SK-N-SH (cell line): ENCODE measurements around the gene CLIP3. TPM values are rescaled to one million over a fixed set of nuclear protein-coding genes. Genes with fewer than 3 reads are reported as not detected.

Experiments used
- CTCF ChIA-PET: fragments of 300-600, 350-600 bp; formaldehyde crosslinking; extraction: SDS; loops from one replicate; lab custom pipeline; 2021; lab: Yijun Ruan, JAX
- POLR2A ChIA-PET: fragments of 350-600 bp; sonication (Branson Sonifier 250); formaldehyde crosslinking; extraction: SDS; loops from one replicate; lab custom pipeline; 2020; ENCODE audit warnings: antibody characterized with exemption, inconsistent platforms; lab: Yijun Ruan, JAX
- DNase-seq: peaks from one replicate; pipeline ENCODE4 v3.0.0; 2012
- H2AFZ ChIP-seq: fragments of 200-600 bp; sonication (generic); 2 replicates; pipeline ENCODE4 v1.8.1; 2016; ENCODE audit warnings: antibody characterized with exemption, mild to moderate bottlenecking, low read depth
- H3F3A ChIP-seq: fragments of 200-600 bp; sonication (generic); replicated peaks from 2 replicates; pipeline ENCODE3; 2016; ENCODE audit warnings: antibody characterized with exemption, mild to moderate bottlenecking; ENCODE audit not compliant: insufficient read depth
- H3K27ac ChIP-seq, 2 experiments: fragments of 200-500 bp in 1 of 2; fragments of 200-600 bp in 1 of 2; sonication (Bioruptor generic) in 1 of 2; sonication (generic), shearing (Covaris generic) in 1 of 2; 2 replicates each; pipeline versions ENCODE4 v1.5.1 to v1.6.1; 2014 to 2016; ENCODE audit warnings: low read depth in 2 of 2, inconsistent platforms in 1 of 2, low read length in 1 of 2, mild to moderate bottlenecking in 1 of 2, mixed read lengths in 1 of 2
- H3K27me3 ChIP-seq: fragments of 200-600 bp; sonication (generic), shearing (Covaris generic); 2 replicates; pipeline ENCODE4 v1.6.1; 2016; ENCODE audit warnings: mixed run types; ENCODE audit not compliant: insufficient read depth
- H3K36me3 ChIP-seq, 2 experiments: fragments of 200-500 bp in 1 of 2; fragments of 200-600 bp in 1 of 2; sonication (Bioruptor generic) in 1 of 2; sonication (generic) in 1 of 2; replicated peaks in 1 of 2; 2 replicates each; pipeline versions ENCODE3 to v1.5.1; 2014 to 2016; ENCODE audit warnings: low read length in 1 of 2, mild to moderate bottlenecking in 1 of 2; ENCODE audit not compliant: insufficient read depth in 2 of 2, control insufficient read depth in 1 of 2
- H3K4me1 ChIP-seq, 2 experiments: fragments of 200-500 bp in 1 of 2; fragments of 200-600 bp in 1 of 2; sonication (Bioruptor generic) in 1 of 2; sonication (generic), shearing (Covaris generic) in 1 of 2; 2 replicates each; pipeline versions ENCODE4 v1.5.1 to v1.6.1; 2014 to 2016; ENCODE audit warnings: low read depth in 1 of 2, low read length in 1 of 2, mixed run types in 1 of 2; ENCODE audit not compliant: insufficient read depth in 2 of 2, control insufficient read depth in 1 of 2
- H3K4me2 ChIP-seq: fragments of 200-600 bp; sonication (generic), shearing (Covaris generic); 2 replicates; pipeline ENCODE4 v1.6.1; 2017; ENCODE audit warnings: mixed run types
- H3K4me3 ChIP-seq, 2 experiments: fragments of 200-500 bp in 1 of 2; fragments of 200-600 bp in 1 of 2; sonication (Bioruptor generic) in 1 of 2; sonication (generic), shearing (Covaris generic) in 1 of 2; 2 replicates each; pipeline versions ENCODE4 v1.5.1 to v1.8.1; 2014 to 2016; ENCODE audit warnings: low read depth in 2 of 2, inconsistent platforms in 1 of 2, low read length in 1 of 2, mild to moderate bottlenecking in 1 of 2, mixed read lengths in 1 of 2, moderate library complexity in 1 of 2
- H3K79me2 ChIP-seq: fragments of 200-600 bp; sonication (generic); 2 replicates; pipeline ENCODE4 v1.8.1; 2017; ENCODE audit warnings: mild to moderate bottlenecking; ENCODE audit not compliant: insufficient read depth
- H3K9ac ChIP-seq: fragments of 200-600 bp; sonication (generic); 2 replicates; pipeline ENCODE4 v1.6.1; 2017; ENCODE audit warnings: mixed run types
- H3K9me2 ChIP-seq: fragments of 200-600 bp; sonication (generic); 2 replicates; pipeline ENCODE4 v1.6.1; 2017; ENCODE audit warnings: mixed run types
- H3K9me3 ChIP-seq: fragments of 200-600 bp; sonication (generic); 2 replicates; pipeline ENCODE4 v1.6.1; 2017; ENCODE audit warnings: mixed run types, mild to moderate bottlenecking, moderate library complexity
- H4K20me1 ChIP-seq: fragments of 200-600 bp; sonication (generic); 2 replicates; pipeline ENCODE4 v1.6.1; 2017; ENCODE audit warnings: mild to moderate bottlenecking, mixed run types; ENCODE audit not compliant: insufficient read depth
- CHD2 ChIP-seq: fragments of 150-350 bp; IDR thresholded peaks from 2 replicates; pipeline ENCODE4 v1.6.1; 2018; ENCODE audit warnings: low read length; ENCODE audit not compliant: partially characterized antibody
- ELF1 ChIP-seq: IDR thresholded peaks from 2 replicates; pipeline ENCODE4 v1.4.0; 2012
- EP300 ChIP-seq, 2 experiments: IDR thresholded peaks; 2 replicates each; pipeline versions ENCODE4 v1.4.0 to v1.6.1; 2012; ENCODE audit warnings: borderline replicate concordance in 1 of 2, low read depth in 1 of 2, low read length in 1 of 2
- GATA2 ChIP-seq: sonication (generic); formaldehyde crosslinking; IDR thresholded peaks from 2 replicates; pipeline ENCODE4 v1.5.0; 2020; ENCODE audit warnings: mild to moderate bottlenecking, missing genetic modification reagents
- JUND ChIP-seq: IDR thresholded peaks from 2 replicates; pipeline ENCODE4 v1.4.0; 2012
- MEF2A ChIP-seq: IDR thresholded peaks from 2 replicates; pipeline ENCODE4 v1.4.0; 2012; ENCODE audit warnings: low read depth, borderline replicate concordance
- MXI1 ChIP-seq: IDR thresholded peaks from 2 replicates; pipeline ENCODE4 v1.6.1; 2012; ENCODE audit warnings: mild to moderate bottlenecking, low read depth, low read length, improper control_type of control experiment
- NRF1 ChIP-seq: IDR thresholded peaks from 2 replicates; pipeline ENCODE4 v1.6.1; 2012; ENCODE audit warnings: low read depth, mild to moderate bottlenecking, low read length
- RAD21 ChIP-seq: IDR thresholded peaks from 2 replicates; pipeline ENCODE4 v1.6.1; 2012; ENCODE audit warnings: mild to moderate bottlenecking, low read length
- RCOR1 ChIP-seq: fragments of 150-350 bp; IDR thresholded peaks from 2 replicates; pipeline ENCODE4 v1.6.1; 2017; ENCODE audit warnings: antibody characterized with exemption, low read length
- RFX5 ChIP-seq: IDR thresholded peaks from 2 replicates; pipeline ENCODE4 v1.6.1; 2012; ENCODE audit warnings: mild to moderate bottlenecking, improper control_type of control experiment, low read length
- RXRA ChIP-seq: IDR thresholded peaks from 2 replicates; pipeline ENCODE4 v1.4.0; 2012; ENCODE audit warnings: low read depth, mild to moderate bottlenecking, borderline replicate concordance
- TCF12 ChIP-seq: IDR thresholded peaks from 2 replicates; pipeline ENCODE4 v1.4.0; 2012
- TEAD4 ChIP-seq: IDR thresholded peaks from 2 replicates; pipeline ENCODE4 v1.4.0; 2012; ENCODE audit warnings: mild to moderate bottlenecking, borderline replicate concordance; ENCODE audit not compliant: insufficient read depth
- YY1 ChIP-seq: IDR thresholded peaks from 2 replicates; pipeline ENCODE4 v1.4.0; 2012; ENCODE audit warnings: low read depth, mild to moderate bottlenecking
- WGBS: methylation state at CpG from one replicate; pipeline ENCODE4 v1.1.6; 2017; ENCODE audit warnings: low lambda C conversion rate; 5-methylcytosine and 5-hydroxymethylcytosine counted together
- polyA plus RNA-seq, 3 experiments: library from polyadenylated mRNA; depleted of rRNA; stranded (reverse); fragments of >200 nt; gene quantifications; 2 replicates each; pipeline ENCODE4 v1.2.3, GENCODE V29; 2012
- TF ChIP-seq, protein P1 (sequence below): IDR thresholded peaks from 2 replicates; pipeline ENCODE4 v1.4.0; 2012; ENCODE audit warnings: low read depth
- TF ChIP-seq, protein P2 (sequence below): IDR thresholded peaks from 2 replicates; pipeline ENCODE4 v1.6.1; 2012; ENCODE audit warnings: mild to moderate bottlenecking, low read depth, low read length, moderate library complexity
- TF ChIP-seq, protein P3 (sequence below): fragments of 150-350 bp; IDR thresholded peaks from 2 replicates; pipeline ENCODE4 v1.6.1; 2016; ENCODE audit warnings: mild to moderate bottlenecking, low read depth, low read length
- TF ChIP-seq, protein P4 (sequence below): IDR thresholded peaks from 2 replicates; pipeline ENCODE4 v1.4.0; 2012; ENCODE audit warnings: low read depth, borderline replicate concordance
- TF ChIP-seq, protein P5 (sequence below): IDR thresholded peaks from 2 replicates; pipeline ENCODE4 v1.4.0; 2012; ENCODE audit warnings: low read depth, borderline replicate concordance

CLIP3 gene
- polyA plus RNA-seq, 1 of the 3 experiments (the other 2 are of a cell fraction), result 13.1 TPM

DNA sequence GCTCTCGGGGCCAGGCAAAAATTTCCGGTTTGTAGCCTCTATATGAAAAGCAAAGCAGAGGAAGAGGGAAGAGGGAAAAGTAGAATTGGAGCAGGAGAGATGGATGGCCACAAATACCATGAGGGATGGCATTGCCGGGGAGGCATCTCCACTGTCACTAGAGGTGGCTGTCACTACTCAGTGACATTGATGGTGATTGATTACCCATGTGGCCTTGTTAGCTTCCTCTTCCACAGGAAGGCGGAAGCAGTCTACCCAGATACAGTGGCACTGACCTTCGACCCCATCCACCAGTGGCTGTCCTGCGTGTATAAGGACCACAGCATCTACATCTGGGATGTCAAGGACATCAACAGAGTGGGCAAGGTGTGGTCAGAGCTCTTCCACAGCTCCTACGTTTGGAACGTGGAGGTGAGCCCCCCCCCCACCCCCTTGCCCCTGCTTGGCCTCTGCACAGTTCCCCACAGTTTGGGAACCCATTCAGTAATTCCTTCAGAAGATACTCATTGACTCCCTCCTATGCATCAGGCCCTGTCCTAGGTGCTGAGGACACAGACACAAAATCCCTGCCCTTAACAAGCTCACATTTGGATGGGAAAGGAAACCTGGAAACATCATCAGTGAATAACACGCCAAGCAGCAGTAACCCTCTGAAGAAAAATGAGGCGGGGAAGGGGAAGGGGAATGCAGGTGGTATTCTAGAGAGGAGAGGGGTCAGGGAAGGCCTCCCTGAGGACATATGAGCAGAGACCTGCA lies 40.6 kb upstream of the CLIP3 start:
- no peak for DNase-seq
- Histone ChIP-seq H3K27ac (no peak overlapping the region), H3K36me3 (peaks cover 5 to 15% of the 10 kb centered on the region in 2 experiments), H3K4me2 (no peak overlapping the region), H2AFZ (no peak overlapping the region), H3K9me2 (no peaks in the 10 kb centered on the region), H3K79me2 (no peaks in the 10 kb centered on the region), H4K20me1 (peaks cover 26% of the 10 kb centered on the region), H3K9me3 (no peaks in the 10 kb centered on the region), H3K4me1 (peaks cover 0 to 12% of the 10 kb centered on the region in 2 experiments; a peak in 1 of 4 replicates), H3K4me3 (no peak overlapping the region), H3K27me3 (no peaks in the 10 kb centered on the region), H3F3A (peaks cover 11% of the 10 kb centered on the region), H3K9ac (no peak overlapping the region)
- CTCF ChIA-PET, result interaction anchor here (1.2 to 3.0 kb wide), 2 partner anchors 18 to 126 kb away, joined by 3 to 16 read pairs; partner anchors contain the start of genes THAP8 and WDR62
- TF ChIP-seq, protein P1, sequence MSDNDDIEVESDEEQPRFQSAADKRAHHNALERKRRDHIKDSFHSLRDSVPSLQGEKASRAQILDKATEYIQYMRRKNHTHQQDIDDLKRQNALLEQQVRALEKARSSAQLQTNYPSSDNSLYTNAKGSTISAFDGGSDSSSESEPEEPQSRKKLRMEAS, result no peak
- TF ChIP-seq, protein P2, sequence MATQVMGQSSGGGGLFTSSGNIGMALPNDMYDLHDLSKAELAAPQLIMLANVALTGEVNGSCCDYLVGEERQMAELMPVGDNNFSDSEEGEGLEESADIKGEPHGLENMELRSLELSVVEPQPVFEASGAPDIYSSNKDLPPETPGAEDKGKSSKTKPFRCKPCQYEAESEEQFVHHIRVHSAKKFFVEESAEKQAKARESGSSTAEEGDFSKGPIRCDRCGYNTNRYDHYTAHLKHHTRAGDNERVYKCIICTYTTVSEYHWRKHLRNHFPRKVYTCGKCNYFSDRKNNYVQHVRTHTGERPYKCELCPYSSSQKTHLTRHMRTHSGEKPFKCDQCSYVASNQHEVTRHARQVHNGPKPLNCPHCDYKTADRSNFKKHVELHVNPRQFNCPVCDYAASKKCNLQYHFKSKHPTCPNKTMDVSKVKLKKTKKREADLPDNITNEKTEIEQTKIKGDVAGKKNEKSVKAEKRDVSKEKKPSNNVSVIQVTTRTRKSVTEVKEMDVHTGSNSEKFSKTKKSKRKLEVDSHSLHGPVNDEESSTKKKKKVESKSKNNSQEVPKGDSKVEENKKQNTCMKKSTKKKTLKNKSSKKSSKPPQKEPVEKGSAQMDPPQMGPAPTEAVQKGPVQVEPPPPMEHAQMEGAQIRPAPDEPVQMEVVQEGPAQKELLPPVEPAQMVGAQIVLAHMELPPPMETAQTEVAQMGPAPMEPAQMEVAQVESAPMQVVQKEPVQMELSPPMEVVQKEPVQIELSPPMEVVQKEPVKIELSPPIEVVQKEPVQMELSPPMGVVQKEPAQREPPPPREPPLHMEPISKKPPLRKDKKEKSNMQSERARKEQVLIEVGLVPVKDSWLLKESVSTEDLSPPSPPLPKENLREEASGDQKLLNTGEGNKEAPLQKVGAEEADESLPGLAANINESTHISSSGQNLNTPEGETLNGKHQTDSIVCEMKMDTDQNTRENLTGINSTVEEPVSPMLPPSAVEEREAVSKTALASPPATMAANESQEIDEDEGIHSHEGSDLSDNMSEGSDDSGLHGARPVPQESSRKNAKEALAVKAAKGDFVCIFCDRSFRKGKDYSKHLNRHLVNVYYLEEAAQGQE, result peak; percentile 87
- WGBS, result 89% methylated on average over 10 of the region's 10 CpGs
- POLR2A ChIA-PET, result no interaction called here

DNA sequence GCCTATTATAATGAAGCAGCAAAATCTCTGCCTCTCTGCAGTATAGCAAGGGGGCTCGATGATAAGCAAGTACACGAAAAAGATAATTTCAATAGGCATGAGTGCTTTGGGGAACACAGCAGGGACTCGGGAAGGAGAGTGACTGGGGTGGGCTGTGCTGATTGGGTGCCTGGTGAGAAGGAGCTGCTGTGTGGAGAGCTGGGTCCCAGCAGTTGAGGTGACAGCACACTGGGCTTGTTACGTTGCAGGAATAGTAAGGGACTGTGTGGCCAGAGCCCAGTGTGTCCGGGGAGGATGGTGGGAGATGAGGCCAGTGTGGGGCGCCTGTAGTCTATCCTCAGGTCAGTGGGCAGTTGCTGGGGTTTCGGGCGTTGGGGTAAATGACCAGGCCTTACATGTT lies 39.4 kb upstream of the CLIP3 start:
- CTCF ChIA-PET, result interaction anchor here (0.9 to 3.0 kb wide), 4 partner anchors 17 to 125 kb away, joined by 3 to 16 read pairs (median 4); partner anchors contain the start of genes THAP8 and WDR62

More for the DNA sequence above, 39.4 kb upstream of the CLIP3 start:
- Histone ChIP-seq H3K4me2 (no peak overlapping the region), H2AFZ (no peak overlapping the region), H3K9me3 (no peaks in the 10 kb centered on the region), H3K9me2 (no peaks in the 10 kb centered on the region), H3F3A (peaks cover 11% of the 10 kb centered on the region), H3K4me1 (peaks cover 0 to 12% of the 10 kb centered on the region in 2 experiments; a peak in 1 of 4 replicates)
- TF ChIP-seq, protein P3, sequence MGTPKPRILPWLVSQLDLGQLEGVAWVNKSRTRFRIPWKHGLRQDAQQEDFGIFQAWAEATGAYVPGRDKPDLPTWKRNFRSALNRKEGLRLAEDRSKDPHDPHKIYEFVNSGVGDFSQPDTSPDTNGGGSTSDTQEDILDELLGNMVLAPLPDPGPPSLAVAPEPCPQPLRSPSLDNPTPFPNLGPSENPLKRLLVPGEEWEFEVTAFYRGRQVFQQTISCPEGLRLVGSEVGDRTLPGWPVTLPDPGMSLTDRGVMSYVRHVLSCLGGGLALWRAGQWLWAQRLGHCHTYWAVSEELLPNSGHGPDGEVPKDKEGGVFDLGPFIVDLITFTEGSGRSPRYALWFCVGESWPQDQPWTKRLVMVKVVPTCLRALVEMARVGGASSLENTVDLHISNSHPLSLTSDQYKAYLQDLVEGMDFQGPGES, result no peak
- TF ChIP-seq, protein P4, sequence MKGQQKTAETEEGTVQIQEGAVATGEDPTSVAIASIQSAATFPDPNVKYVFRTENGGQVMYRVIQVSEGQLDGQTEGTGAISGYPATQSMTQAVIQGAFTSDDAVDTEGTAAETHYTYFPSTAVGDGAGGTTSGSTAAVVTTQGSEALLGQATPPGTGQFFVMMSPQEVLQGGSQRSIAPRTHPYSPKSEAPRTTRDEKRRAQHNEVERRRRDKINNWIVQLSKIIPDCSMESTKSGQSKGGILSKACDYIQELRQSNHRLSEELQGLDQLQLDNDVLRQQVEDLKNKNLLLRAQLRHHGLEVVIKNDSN, result no peak
- no peak for TF ChIP-seq YY1
- TF ChIP-seq GATA2, result no peak
- no peak for TF ChIP-seq NRF1
- no peak for TF ChIP-seq EP300 (IDR thresholded peaks at IDR 0.05; ENCODE audit: borderline replicate concordance in 1 of 2, low read depth in 1 of 2, low read length in 1 of 2)
- TF ChIP-seq ELF1, result no peak
- TF ChIP-seq TEAD4, result no peak
- TF ChIP-seq RFX5, result no peak
- no peak for TF ChIP-seq JUND
- TF ChIP-seq MXI1, result no peak
- TF ChIP-seq, protein P5, sequence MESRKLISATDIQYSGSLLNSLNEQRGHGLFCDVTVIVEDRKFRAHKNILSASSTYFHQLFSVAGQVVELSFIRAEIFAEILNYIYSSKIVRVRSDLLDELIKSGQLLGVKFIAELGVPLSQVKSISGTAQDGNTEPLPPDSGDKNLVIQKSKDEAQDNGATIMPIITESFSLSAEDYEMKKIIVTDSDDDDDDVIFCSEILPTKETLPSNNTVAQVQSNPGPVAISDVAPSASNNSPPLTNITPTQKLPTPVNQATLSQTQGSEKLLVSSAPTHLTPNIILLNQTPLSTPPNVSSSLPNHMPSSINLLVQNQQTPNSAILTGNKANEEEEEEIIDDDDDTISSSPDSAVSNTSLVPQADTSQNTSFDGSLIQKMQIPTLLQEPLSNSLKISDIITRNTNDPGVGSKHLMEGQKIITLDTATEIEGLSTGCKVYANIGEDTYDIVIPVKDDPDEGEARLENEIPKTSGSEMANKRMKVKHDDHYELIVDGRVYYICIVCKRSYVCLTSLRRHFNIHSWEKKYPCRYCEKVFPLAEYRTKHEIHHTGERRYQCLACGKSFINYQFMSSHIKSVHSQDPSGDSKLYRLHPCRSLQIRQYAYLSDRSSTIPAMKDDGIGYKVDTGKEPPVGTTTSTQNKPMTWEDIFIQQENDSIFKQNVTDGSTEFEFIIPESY, result no peak
- TF ChIP-seq TCF12, result no peak
- TF ChIP-seq CHD2, result no peak
- no peak for TF ChIP-seq RAD21
- TF ChIP-seq RXRA, result no peak
- no peak for TF ChIP-seq MEF2A
- no peak for TF ChIP-seq RCOR1
- TF ChIP-seq, all 33 proteins: peak for 0
- POLR2A ChIA-PET, result no interaction called here
- H3K4me3 ChIP-seq, result no peak overlapping the region
- H3K79me2 ChIP-seq, result no peaks in the 10 kb centered on the region
- 83% methylated on average over 6 of the region's 8 CpGs for WGBS
- H3K9ac ChIP-seq, result no peak overlapping the region
- peaks cover 14 to 21% of the 10 kb centered on the region in 2 experiments for H3K36me3 ChIP-seq
- no peak for DNase-seq
- H3K27ac ChIP-seq, result no peak overlapping the region
- H3K27me3 ChIP-seq, result no peaks in the 10 kb centered on the region
- H4K20me1 ChIP-seq, result peaks cover 26% of the 10 kb centered on the region
